Nephron progenitor cell (in vitro differentiated cells): Measurements from ENCODE around the gene LCT.

Source experiments
- DNase-seq: peaks from one replicate; pipeline ENCODE4 v3.0.0; 2021
- H3K27ac Mint-ChIP-seq: 2 replicates; pipeline ENCODE4 v1.8.0; 2021; ENCODE audit warnings: mild to moderate bottlenecking, moderate library complexity, mixed read lengths
- H3K27me3 Mint-ChIP-seq: 2 replicates; pipeline ENCODE4 v1.8.0; 2021; ENCODE audit warnings: mild to moderate bottlenecking, low read depth, mixed read lengths; ENCODE audit not compliant: poor library complexity
- H3K36me3 Mint-ChIP-seq: 2 replicates; pipeline ENCODE4 v1.8.0; 2021; ENCODE audit warnings: low read depth, mixed read lengths
- H3K4me1 Mint-ChIP-seq: 2 replicates; pipeline ENCODE4 v1.8.0; 2021; ENCODE audit warnings: mixed read lengths
- H3K4me3 Mint-ChIP-seq: 2 replicates; pipeline ENCODE4 v1.8.0; 2021; ENCODE audit warnings: mild to moderate bottlenecking, moderate library complexity, mixed read lengths
- H3K9me3 Mint-ChIP-seq: 2 replicates; pipeline ENCODE4 v1.8.0; 2021; ENCODE audit warnings: mild to moderate bottlenecking, moderate library complexity, mixed read lengths
- CTCF ChIP-seq: fragments of 200-600 bp; sonication (generic); IDR thresholded peaks from 2 replicates; pipeline ENCODE4 v1.5.0; 2021; ENCODE audit warnings: antibody characterized with exemption

Gene LCT

GRCh38 chr2:135829378-135830135 is 7.4 kb downstream of the LCT start:
- Mint-ChIP-seq H3K9me3 (peaks cover 8% of the 10 kb centered on the region), H3K27ac (no peak overlapping the region), H3K36me3 (no peaks in the 10 kb centered on the region), H3K4me1 (peaks cover 24% of the 10 kb centered on the region), H3K27me3 (peaks cover 3% of the 10 kb centered on the region), H3K4me3 (no peak overlapping the region)
- TF ChIP-seq CTCF, result no peak
- no peak for DNase-seq

- TF ChIP-seq CTCF, result no peak
- no peak overlapping the region for H3K27ac Mint-ChIP-seq
- H3K4me3 Mint-ChIP-seq, result no peak overlapping the region
- no peak for DNase-seq
- H3K27me3 Mint-ChIP-seq, result no peaks in the 10 kb centered on the region
- no peaks in the 10 kb centered on the region for H3K36me3 Mint-ChIP-seq
- H3K9me3 Mint-ChIP-seq, result peaks cover 13% of the 10 kb centered on the region
- H3K4me1 Mint-ChIP-seq, result peaks cover 18% of the 10 kb centered on the region
These were observed 10.4 kb downstream of the LCT start for GRCh38 chr2:135826544-135826943.

- H3K9me3 Mint-ChIP-seq, result peaks cover 13% of the 10 kb centered on the region
- H3K4me3 Mint-ChIP-seq, result no peak overlapping the region
- TF ChIP-seq CTCF, result no peak
- no peak overlapping the region for H3K27ac Mint-ChIP-seq
- peaks cover 13% of the 10 kb centered on the region for H3K4me1 Mint-ChIP-seq
- no peak for DNase-seq
- H3K27me3 Mint-ChIP-seq, result no peaks in the 10 kb centered on the region
- no peaks in the 10 kb centered on the region for H3K36me3 Mint-ChIP-seq
These were observed 11.3 kb downstream of the LCT start for GRCh38 chr2:135825550-135826176.

- H3K9me3 Mint-ChIP-seq, result peaks cover 13% of the 10 kb centered on the region
- peak overlapping the region; percentile 57 for H3K27ac Mint-ChIP-seq
These were observed 11.9 kb downstream of the LCT start for GRCh38 chr2:135825131-135825530.

GRCh38 chr2:135822855-135823254 is 14.1 kb downstream of the LCT start:
- no peaks in the 10 kb centered on the region for H3K36me3 Mint-ChIP-seq
- H3K9me3 Mint-ChIP-seq, result peaks cover 13% of the 10 kb centered on the region
- no peak for TF ChIP-seq CTCF
- no peaks in the 10 kb centered on the region for H3K4me1 Mint-ChIP-seq
- no peak overlapping the region for H3K4me3 Mint-ChIP-seq
- DNase-seq, result no peak
- no peak overlapping the region for H3K27ac Mint-ChIP-seq
- H3K27me3 Mint-ChIP-seq, result no peaks in the 10 kb centered on the region

More at GRCh38 chr2:135825131-135825530, 11.9 kb downstream of the LCT start:
- no peak for TF ChIP-seq CTCF
- H3K4me1 Mint-ChIP-seq, result peaks cover 9% of the 10 kb centered on the region
- no peak overlapping the region for H3K4me3 Mint-ChIP-seq
- H3K27me3 Mint-ChIP-seq, result no peaks in the 10 kb centered on the region
- DNase-seq, result no peak
- H3K36me3 Mint-ChIP-seq, result no peaks in the 10 kb centered on the region

- TF ChIP-seq CTCF, result no peak
- no peak for DNase-seq
- H3K4me3 Mint-ChIP-seq, result no peak overlapping the region
- H3K4me1 Mint-ChIP-seq, result no peaks in the 10 kb centered on the region
- H3K9me3 Mint-ChIP-seq, result peaks cover 13% of the 10 kb centered on the region
- peaks cover 4% of the 10 kb centered on the region for H3K27me3 Mint-ChIP-seq
- no peaks in the 10 kb centered on the region for H3K36me3 Mint-ChIP-seq
- H3K27ac Mint-ChIP-seq, result no peak overlapping the region
These were observed 15.8 kb downstream of the LCT start for GRCh38 chr2:135821190-135821589.
